ENCODE data around the gene OAT.

The OAT gene

GRCh38 chr10:124394583-124394982 lies 24.1 kb downstream of the OAT start:
- no peak for DNase-seq

GRCh38 chr10:124392626-124393342 lies 25.9 kb downstream of the OAT start:
- DNase-seq, result no peak

- DNase-seq, result no peak
These were observed 28.1 kb downstream of the OAT start for GRCh38 chr10:124390471-124391187.

- DNase-seq, result no peak
These were observed 28.9 kb downstream of the OAT start for GRCh38 chr10:124389613-124390361.

GRCh38 chr10:124388823-124389612 lies 29.7 kb downstream of the OAT start:
- DNase-seq, result peak; percentile 72 to 82

- no peak for DNase-seq
These were observed 30.3 kb downstream of the OAT start for GRCh38 chr10:124388476-124388822.

- DNase-seq, result no peak
These were observed 31.4 kb downstream of the OAT start for GRCh38 chr10:124387078-124387874.

- DNase-seq, result no peak
These were observed 32.3 kb downstream of the OAT start for GRCh38 chr10:124386186-124387077.

- DNase-seq, result no peak
These were observed 33.0 kb downstream of the OAT start for GRCh38 chr10:124385627-124386185.

GRCh38 chr10:124384591-124385190 lies 34.0 kb downstream of the OAT start:
- no peak for DNase-seq

- DNase-seq, result no peak
These were observed 34.6 kb downstream of the OAT start for GRCh38 chr10:124384172-124384571.

- DNase-seq, result no peak
These were observed 35.2 kb downstream of the OAT start for GRCh38 chr10:124383496-124383895.

- no peak for DNase-seq
These were observed 37.6 kb downstream of the OAT start for GRCh38 chr10:124381011-124381611.

- no peak for DNase-seq
These were observed 38.3 kb downstream of the OAT start for GRCh38 chr10:124380256-124380995.

- no peak for DNase-seq
These were observed 39.0 kb downstream of the OAT start for GRCh38 chr10:124379609-124380193.

GRCh38 chr10:124378881-124379471 lies 39.7 kb downstream of the OAT start:
- DNase-seq, result no peak

GRCh38 chr10:124378271-124378670 lies 40.5 kb downstream of the OAT start:
- DNase-seq, result no peak

- DNase-seq, result no peak
These were observed 41.6 kb downstream of the OAT start for GRCh38 chr10:124377101-124377500.
